ENCODE measurements around the gene RAB11FIP2.
"Not testable (repeated sequence)": the region's sequence is repeated elsewhere in the genome, so short reads cannot be mapped to it uniquely, and the experiment has no call there.

RAB11FIP2 gene, protein sequence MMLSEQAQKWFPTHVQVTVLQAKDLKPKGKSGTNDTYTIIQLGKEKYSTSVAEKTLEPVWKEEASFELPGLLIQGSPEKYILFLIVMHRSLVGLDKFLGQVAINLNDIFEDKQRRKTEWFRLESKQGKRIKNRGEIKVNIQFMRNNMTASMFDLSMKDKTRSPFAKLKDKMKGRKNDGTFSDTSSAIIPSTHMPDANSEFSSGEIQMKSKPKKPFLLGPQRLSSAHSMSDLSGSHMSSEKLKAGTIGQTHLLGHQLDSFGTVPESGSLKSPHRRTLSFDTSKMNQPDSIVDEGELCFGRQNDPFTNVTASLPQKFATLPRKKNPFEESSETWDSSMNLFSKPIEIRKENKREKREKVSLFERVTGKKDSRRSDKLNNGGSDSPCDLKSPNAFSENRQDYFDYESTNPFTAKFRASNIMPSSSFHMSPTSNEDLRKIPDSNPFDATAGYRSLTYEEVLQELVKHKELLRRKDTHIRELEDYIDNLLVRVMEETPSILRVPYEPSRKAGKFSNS

DNA sequence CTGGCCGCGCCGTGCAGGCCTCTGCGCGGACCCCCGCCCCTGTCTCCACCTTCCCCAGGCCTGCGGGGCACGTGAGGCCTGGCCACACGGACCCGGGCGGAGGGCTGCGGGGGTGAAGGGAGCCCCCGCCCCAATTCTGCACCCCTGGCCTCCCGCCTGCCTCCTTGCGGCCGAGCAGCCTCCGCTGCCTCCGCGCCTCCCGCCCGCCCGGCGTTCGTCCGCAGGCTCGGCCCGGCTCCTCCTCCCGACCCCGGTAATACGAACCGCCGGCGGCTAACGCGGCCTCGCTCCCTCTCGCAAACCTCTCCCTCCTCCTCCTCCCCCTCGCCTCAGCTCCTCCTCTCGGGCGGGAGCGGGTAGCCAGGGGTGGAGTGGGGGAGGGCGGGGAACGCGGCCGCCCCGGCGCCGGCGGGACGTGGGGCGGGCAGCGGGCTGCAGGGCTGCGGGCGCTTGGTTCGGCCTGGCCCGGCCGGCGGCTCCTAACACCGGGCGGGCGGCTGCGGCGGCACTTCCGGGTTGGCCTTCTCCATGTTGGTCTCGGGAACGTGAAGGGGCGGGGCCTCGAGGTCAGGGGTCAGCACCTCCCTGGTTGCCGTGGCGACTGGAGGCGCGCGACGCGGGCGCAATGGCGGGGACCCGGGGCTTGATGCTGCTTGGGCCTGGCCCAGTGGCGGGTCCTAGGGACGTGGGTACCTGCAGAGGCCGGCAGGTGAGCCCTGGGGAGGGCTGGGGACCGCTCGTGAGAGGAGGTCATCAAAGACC, at the start of gene RAB11FIP2:
Gene RAB11FIP2 (minus strand): TSS at position 547 of the 762 bp plus-strand sequence. CDS start 778 bp downstream, outside the sequence.
- peak; percentile 55 to 97 (median 93) for DNase-seq

DNA sequence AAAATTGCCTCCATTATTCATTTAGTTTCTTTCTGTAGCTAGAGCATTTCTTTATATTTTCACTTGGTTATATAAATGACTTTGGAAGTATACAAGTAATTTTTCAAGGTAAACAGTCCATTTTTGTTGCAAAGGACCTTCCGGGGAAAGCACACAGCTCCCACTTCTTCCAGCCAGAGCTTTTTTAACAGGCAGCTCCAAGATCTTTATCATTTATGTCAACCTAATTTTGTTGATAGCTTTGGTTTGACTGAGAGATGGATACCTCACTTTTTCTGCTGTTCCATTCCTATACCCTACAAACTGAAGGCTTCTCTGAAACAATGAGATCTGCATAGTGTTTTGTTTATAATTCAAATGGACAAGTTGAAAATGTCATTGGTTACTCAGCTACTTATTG, 49.3 kb upstream of the RAB11FIP2 start:
- no peak for DNase-seq

DNA sequence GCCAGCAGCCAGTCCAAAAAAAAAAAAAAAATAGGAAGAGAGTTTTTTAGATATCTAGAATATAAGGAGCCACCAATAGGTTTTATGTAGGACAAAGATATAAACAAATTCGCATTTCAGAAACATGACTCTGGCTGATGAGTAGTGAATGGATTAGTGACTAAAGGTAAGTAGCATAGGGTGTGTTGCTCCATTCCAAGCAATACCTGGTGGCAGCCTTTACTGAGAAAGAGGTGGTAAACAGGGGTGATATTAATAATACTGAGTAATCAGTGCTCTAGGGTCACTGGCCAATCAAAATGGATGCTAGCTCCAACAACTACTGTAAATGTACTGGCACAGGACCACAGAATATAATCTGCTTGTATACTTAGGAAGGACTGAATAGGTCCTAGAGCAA, 45.5 kb upstream of the RAB11FIP2 start:
- no peak for DNase-seq

- no peak for DNase-seq
These were observed 34.1 kb upstream of the RAB11FIP2 start for GRCh38 chr10:118080817-118081216.

GRCh38 chr10:118076705-118077104, 30.0 kb upstream of the RAB11FIP2 start:
- no peak for DNase-seq

- DNase-seq = no peak
These were observed 26.1 kb upstream of the RAB11FIP2 start for GRCh38 chr10:118072840-118073239.

GRCh38 chr10:118067389-118067788, 20.6 kb upstream of the RAB11FIP2 start:
- not testable (repeated sequence) for DNase-seq

DNA sequence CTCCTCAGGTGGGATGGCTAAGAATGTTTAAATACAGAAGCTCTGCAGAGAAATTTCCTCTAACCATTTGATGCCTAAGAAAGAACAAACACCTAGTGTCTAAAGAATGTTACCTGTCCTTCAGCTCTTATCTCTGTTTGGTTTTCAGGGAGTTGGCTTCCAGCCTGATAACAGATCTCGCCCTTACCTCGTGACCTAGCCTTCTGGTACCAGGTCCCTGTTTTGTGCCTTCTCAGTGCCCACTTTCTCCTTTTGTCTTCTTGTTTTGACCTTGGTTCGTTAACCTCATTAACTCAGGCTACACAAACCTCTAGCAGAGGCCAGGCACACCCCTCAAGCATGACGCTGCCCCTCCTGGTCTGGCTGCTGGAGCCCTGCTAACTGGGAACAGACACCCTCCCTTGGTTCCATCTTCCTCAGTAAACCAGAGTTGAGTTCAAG, 16.1 kb upstream of the RAB11FIP2 start:
- DNase-seq = no peak

GRCh38 chr10:118058371-118058770, 11.6 kb upstream of the RAB11FIP2 start:
- DNase-seq = no peak

GRCh38 chr10:118057361-118057760, 10.6 kb upstream of the RAB11FIP2 start:
- no peak for DNase-seq

DNA sequence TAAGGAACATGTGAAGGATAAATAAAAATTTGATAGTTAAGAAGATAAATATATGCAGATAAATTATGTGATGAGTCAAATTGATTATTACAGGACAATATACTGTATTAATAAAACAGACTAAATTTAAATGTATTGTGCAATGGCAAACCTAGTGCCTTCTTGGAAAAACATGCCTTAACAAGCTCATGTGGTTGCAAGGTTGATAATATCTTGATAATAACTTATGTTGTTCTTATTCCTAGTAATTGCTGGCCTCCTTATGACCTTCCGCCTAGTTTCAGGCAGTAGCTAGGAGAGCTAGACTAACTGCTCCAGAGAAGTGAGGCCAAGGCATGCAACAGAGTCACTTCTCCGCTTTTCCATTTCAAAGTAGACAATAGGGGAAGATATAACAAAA, 7.6 kb upstream of the RAB11FIP2 start:
- DNase-seq = no peak

DNA sequence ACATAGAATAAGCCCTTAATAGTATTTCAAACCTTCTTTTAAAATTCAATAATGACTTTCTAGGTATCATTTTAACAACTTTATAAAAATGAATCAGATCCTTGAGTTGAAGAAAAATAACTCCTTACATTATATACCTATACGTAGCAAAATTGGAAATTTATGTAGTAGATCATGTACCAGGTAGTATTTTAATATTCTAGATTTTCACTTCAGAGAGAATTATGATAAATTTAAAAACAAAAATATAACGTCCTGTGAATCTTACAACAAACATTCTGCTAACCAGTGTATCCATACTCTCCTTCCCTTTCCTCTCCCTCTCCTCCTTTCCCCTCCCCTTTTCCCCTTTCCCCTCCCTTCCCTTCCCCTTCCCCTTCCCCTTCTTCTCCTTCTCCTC, 6.1 kb upstream of the RAB11FIP2 start:
- no peak for DNase-seq

GRCh38 chr10:118047880-118048279, 1.1 kb upstream of the RAB11FIP2 start:
- DNase-seq = no peak

- peak in 2 of 51 donors; percentile 22 to 23 for DNase-seq
These were observed 497 bp upstream of the RAB11FIP2 start for GRCh38 chr10:118047157-118047719.

GRCh38 chr10:118045837-118046394, 825 bp downstream of the RAB11FIP2 start:
- peak in 39 of 51 donors; percentile 17 to 73 (median 42) for DNase-seq

DNA sequence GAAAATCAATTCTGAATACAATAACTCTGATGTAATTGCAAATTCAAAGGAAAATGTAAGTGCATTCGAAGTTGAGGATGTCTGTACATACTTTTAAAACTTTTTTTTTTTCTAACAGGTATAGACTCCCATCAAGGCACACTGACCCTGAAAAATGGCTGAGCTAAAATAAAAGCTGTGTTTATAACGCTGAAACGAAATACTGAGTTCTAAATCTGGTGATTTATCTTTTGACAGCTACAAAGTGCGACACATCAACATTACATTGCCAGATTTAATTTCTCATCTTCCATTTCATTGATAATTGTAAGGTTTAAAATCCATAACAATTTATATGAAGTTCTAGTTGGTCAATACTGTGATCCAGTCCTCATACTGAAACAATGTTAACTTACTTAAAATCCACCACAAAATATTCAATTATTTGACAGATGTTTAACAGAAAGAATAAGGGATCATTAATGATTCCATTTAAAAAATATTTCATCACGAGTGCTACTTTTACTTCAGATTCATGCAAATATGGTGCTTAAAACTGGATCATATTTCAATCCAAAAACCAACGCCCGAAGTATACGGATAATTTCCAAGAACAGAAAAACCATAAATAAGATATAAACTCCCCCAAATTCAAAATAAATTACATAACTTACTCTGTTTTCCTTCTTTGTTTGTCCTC, 1.4 kb downstream of the RAB11FIP2 start:
- no peak for DNase-seq

DNA sequence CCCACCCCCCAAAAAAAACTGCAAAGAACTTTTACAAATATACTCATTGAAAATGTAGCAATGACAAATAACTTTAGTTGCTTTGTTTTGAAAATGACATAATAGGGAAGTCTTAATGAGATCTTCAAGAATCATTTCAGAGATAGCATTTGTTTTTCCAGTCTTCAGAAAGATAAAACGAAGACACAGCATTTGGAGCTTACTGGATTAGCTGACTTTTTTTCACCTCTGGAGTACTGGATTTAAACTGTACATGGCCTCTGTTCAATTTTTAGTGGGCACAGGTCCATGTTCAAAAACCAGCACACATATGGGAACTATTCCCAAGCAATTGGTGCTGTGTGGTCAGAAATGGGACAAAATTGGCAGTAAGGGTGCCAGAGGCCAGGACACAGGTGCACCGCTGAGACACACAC, 3.9 kb downstream of the RAB11FIP2 start:
- no peak for DNase-seq

GRCh38 chr10:118042336-118042735, 4.4 kb downstream of the RAB11FIP2 start:
- no peak for DNase-seq

DNA sequence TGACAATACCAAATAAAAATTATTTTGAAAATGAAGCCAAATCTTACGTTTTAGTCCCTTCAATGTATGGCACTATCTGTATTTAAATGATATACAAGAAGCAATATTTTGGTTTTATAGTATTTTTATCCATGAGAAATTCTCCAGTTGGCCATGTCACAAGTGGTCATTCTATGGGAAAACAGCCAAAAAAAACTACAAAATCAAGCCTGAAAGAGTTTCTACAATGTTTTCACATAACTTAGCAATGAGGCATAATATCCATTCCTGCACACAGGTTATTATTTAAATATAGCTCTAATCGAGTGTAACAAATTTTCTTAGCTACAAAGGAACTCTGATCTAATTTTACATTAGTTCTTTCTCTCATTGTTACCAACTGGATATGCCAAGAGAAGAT, 5.4 kb downstream of the RAB11FIP2 start:
- DNase-seq = no peak

GRCh38 chr10:118036281-118036875, 10.4 kb downstream of the RAB11FIP2 start:
- no peak for DNase-seq

Data from hypothalamus (tissue), 51 donors.